HCT116 (cell line): ENCODE measurements around the gene NKIRAS2. TPM values are rescaled to one million over a fixed set of nuclear protein-coding genes. Genes with fewer than 3 reads are reported as not detected.

Experiments
- ATAC-seq: fragments of 200-7000 bp; cut with Tn5 transposase; 2 replicates; pipeline ENCODE4 v1.9.1; 2020; ENCODE audit warnings: mild to moderate bottlenecking, moderate library complexity
- BruUV-seq: library from RNA; stranded (reverse); fragments of 400-500 nt; replicated peaks from 2 replicates; lab custom pipeline; 2021; lab: Mats Ljungman, UMichigan
- CTCF ChIA-PET: fragments of 300-600 bp; sonication (Branson Sonifier 250); formaldehyde crosslinking; loops from one replicate; lab custom pipeline; 2021; ENCODE audit warnings: antibody characterized with exemption; lab: Charles Lee
- POLR2A ChIA-PET: fragments of 300-600, 350-600 bp; sonication (Branson Sonifier 250); formaldehyde crosslinking; loops from one replicate; lab custom pipeline; 2021; ENCODE audit warnings: antibody characterized with exemption; lab: Charles Lee
- RAD21 ChIA-PET, 2 experiments: fragments of 300-600 bp; sonication (Branson Sonifier 250); formaldehyde crosslinking; loops; one replicate each; lab custom pipeline; 2023; ENCODE audit warnings: low total read pairs in 2 of 2; ENCODE audit not compliant: uncharacterized antibody in 2 of 2, unreplicated experiment in 2 of 2, low non-redundant PET in 1 of 2; lab: Charles Lee
- DNase-seq: peaks from one replicate; pipeline ENCODE4 v3.0.0-alpha.2; 2010; ENCODE audit warnings: low read depth, low spot score
- H2AFZ ChIP-seq: fragments of 200-600 bp; shearing (Covaris generic), sonication (generic); 2 replicates; pipeline ENCODE4 v1.6.1; 2017; ENCODE audit warnings: low read depth, mixed run types, mixed read lengths, antibody characterized with exemption, low read length; ENCODE audit not compliant: poor library complexity, severe bottlenecking
- H3K27ac ChIP-seq: 2 replicates; pipeline ENCODE4 v1.5.1; 2012; ENCODE audit warnings: low read depth, low read length
- H3K27me3 ChIP-seq: fragments of 200-600 bp; sonication (generic); 2 replicates; pipeline ENCODE4 v1.6.1; 2016; ENCODE audit warnings: mixed run types, low read length, mixed read lengths; ENCODE audit not compliant: insufficient read depth
- H3K36me3 ChIP-seq, 2 experiments: fragments of 200-500 bp in 1 of 2; fragments of 200-600 bp in 1 of 2; sonication (Bioruptor generic) in 1 of 2; sonication (generic) in 1 of 2; 2 replicates each; pipeline versions ENCODE4 v1.5.1 to v1.6.1; 2014 to 2016; ENCODE audit warnings: low read length in 2 of 2, inconsistent platforms in 1 of 2, mixed read lengths in 1 of 2, mixed run types in 1 of 2; ENCODE audit not compliant: insufficient read depth in 2 of 2, control insufficient read depth in 1 of 2
- H3K4me1 ChIP-seq, 2 experiments: fragments of 200-600 bp in 1 of 2; sonication (generic) in 1 of 2; 2 replicates each; pipeline versions ENCODE4 v1.5.1 to v1.6.1; 2012 to 2017; ENCODE audit warnings: low read length in 2 of 2, inconsistent platforms in 1 of 2, mild to moderate bottlenecking in 1 of 2, mixed read lengths in 1 of 2, mixed run types in 1 of 2, moderate library complexity in 1 of 2; ENCODE audit not compliant: insufficient read depth in 2 of 2, control insufficient read depth in 1 of 2
- H3K4me2 ChIP-seq: fragments of 200-600 bp; sonication (generic); 2 replicates; pipeline ENCODE4 v1.6.1; 2017; ENCODE audit warnings: mixed run types, low read length, mixed read lengths
- H3K4me3 ChIP-seq, 2 experiments: fragments of 200-600 bp in 1 of 2; sonication (generic) in 1 of 2; replicated peaks in 1 of 2; 2 replicates each; pipeline ENCODE4 v1.5.1; 2011 to 2016; ENCODE audit warnings: low read length in 2 of 2, control low read depth in 1 of 2, low read depth in 1 of 2, mild to moderate bottlenecking in 1 of 2, mixed read lengths in 1 of 2, mixed run types in 1 of 2
- H3K79me2 ChIP-seq: fragments of 200-600 bp; sonication (generic); 2 replicates; pipeline ENCODE4 v1.6.1; 2017; ENCODE audit warnings: mild to moderate bottlenecking, mixed run types, low read length, moderate library complexity, mixed read lengths; ENCODE audit not compliant: insufficient read depth
- H3K9ac ChIP-seq: fragments of 200-600 bp; sonication (generic); 2 replicates; pipeline ENCODE4 v1.6.1; 2016; ENCODE audit warnings: low read length, mixed read lengths
- H3K9me2 ChIP-seq: fragments of 200-600 bp; sonication (generic), shearing (Covaris generic); 2 replicates; pipeline ENCODE4 v1.6.1; 2017; ENCODE audit warnings: mixed run types, mild to moderate bottlenecking, moderate library complexity; ENCODE audit not compliant: insufficient read depth
- H3K9me3 ChIP-seq, 2 experiments: fragments of 200-500 bp in 1 of 2; fragments of 200-600 bp in 1 of 2; sonication (Bioruptor generic) in 1 of 2; sonication (generic) in 1 of 2; 2 replicates each; pipeline ENCODE4 v1.6.1; 2014 to 2017; ENCODE audit warnings: low read length in 2 of 2, mixed read lengths in 2 of 2, inconsistent platforms in 1 of 2, low read depth in 1 of 2, mild to moderate bottlenecking in 1 of 2, mixed run types in 1 of 2, moderate library complexity in 1 of 2; ENCODE audit not compliant: control insufficient read depth in 1 of 2, insufficient read depth in 1 of 2
- H4K20me1 ChIP-seq: fragments of 200-600 bp; sonication (generic), shearing (Covaris generic); 2 replicates; pipeline ENCODE4 v1.6.1; 2017; ENCODE audit warnings: mixed run types, mild to moderate bottlenecking, moderate library complexity; ENCODE audit not compliant: insufficient read depth
- EZH2phosphoT487 ChIP-seq: fragments of 200-600 bp; IDR thresholded peaks from 2 replicates; pipeline ENCODE4 v1.6.1; 2018; ENCODE audit warnings: antibody characterized with exemption, borderline replicate concordance
- SRF ChIP-seq: IDR thresholded peaks from 2 replicates; pipeline ENCODE4 v1.6.1; 2012; ENCODE audit warnings: low read depth
- YY1 ChIP-seq: IDR thresholded peaks from 2 replicates; pipeline ENCODE4 v1.6.1; 2011; ENCODE audit warnings: low read length, low read depth, moderate library complexity, mild to moderate bottlenecking; ENCODE audit not compliant: insufficient replicate concordance; ENCODE audit errors: extremely low read depth
- intact Hi-C: fragments of 100-400 bp; cut with micrococcal nuclease; formaldehyde crosslinking; loops from 2 replicates; pipeline ENCODE4 v1.10.0; 2022
- total RNA-seq: library from RNA; stranded (reverse); gene quantifications from one replicate; pipeline ENCODE4 v1.2.1, GENCODE V29; 2021; ENCODE audit not compliant: unreplicated experiment
- TF ChIP-seq, protein P1 (sequence below): IDR thresholded peaks from 2 replicates; pipeline ENCODE4 v1.6.1; 2012

NKIRAS2 gene
- total RNA-seq, 1 experiment from 2014 or later, result 26.4 TPM

DNA sequence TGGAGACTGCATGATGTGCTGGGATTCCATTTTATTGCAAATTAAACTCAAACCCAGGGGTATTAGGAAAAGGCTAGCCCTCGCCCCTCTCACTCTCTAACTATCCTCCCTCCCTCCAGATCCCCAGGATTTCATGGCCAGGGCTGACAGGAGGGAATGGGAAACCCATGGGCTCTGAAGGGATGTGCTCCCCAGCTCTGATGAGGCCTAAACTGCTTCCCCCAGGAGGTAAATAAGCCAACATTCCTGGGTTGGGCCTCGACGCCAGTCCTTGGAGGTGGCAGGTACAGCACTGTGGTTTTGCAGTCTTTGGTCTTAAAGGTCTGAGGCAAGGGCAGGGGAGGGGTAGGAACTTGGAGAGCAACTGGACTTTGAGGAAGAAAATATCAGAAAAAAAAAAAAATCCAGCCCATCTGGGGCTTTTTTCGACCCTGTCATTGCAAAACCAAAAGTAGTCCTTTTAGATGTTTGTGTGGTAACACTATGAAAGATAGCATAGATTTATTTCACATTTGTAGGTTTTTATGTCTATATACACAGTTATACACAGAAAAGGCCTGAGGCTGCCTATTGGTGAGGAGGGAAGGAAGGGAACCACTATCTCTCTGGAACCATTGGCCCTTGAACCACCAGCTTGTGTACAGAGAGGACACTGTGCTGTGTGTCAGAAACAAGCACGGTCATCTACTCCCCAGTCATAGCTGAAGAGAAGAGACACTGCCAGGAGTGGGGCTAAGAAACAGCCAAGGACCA is 18.5 kb downstream of the NKIRAS2 start:
- no peak overlapping the region for H3K27ac ChIP-seq
- H3K36me3 ChIP-seq, result no peaks in the 10 kb centered on the region
- CTCF ChIA-PET, result interaction anchor here (1.8 kb wide), 1 partner anchor 10 kb away, joined by 4 read pairs; no protein-coding TSS in a partner anchor

DNA sequence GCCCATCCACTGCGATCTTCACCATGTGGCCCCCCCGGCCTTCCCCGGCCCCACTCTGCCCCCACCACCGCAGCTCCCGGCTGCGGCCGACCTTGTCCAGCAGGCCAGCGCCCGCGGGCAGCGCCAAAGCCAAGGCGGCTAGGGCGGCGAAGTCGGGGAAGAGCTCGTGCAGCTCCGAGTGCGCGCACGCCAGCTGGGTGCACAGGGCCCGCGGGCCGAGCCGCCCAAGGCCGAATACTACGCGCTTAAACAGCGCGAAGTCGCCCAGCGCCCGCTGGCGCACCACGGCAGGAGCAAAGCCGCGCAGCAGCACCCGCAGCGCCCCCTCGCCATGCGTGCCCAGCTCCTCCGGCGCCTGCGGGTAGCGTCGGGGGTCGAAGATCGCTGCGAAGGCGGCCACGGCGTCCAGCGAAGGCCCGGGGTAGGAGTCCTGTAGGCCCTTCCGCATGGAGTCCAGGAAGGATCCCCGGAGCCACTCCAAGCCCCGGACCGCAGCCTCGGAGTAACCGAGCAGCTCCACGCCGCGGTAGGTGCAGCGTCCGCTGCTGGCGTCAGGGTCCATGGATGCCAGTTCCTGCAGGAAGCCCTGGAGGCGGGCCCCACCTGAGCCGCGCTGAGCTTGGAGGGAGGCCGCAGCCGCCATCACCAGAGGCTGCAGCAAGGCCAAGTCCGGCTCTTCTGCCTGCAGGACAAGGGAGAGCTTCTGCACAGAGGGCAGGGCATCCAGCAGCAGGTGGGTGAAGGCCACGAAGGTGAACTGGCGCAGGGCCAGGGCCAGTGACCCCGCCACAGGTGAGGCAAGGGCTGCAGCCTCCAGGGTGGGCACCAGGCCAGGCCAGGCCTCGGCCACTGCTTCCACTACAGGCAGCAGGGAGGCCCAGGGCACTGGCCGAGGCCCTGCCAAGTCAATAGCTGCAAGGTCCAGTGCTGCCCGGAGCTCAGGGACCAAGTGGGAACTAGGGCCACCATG is 20.2 kb downstream of the NKIRAS2 start:
- Histone ChIP-seq H3K4me3 (no peak overlapping the region), H3K9ac (no peak overlapping the region), H3K4me1 (no peaks in the 10 kb centered on the region), H2AFZ (no peak overlapping the region), H3K27me3 (no peaks in the 10 kb centered on the region), H4K20me1 (no peaks in the 10 kb centered on the region), H3K9me3 (no peaks in the 10 kb centered on the region), H3K79me2 (no peaks in the 10 kb centered on the region), H3K27ac (no peak overlapping the region), H3K4me2 (no peak overlapping the region), H3K9me2 (no peaks in the 10 kb centered on the region), H3K36me3 (no peaks in the 10 kb centered on the region)
- RAD21 ChIA-PET, result no interaction called here
- ATAC-seq (no peak), DNase-seq (no peak)
- no TSS peak for BruUV-seq
- intact Hi-C loops, result no loop called here
- TF ChIP-seq SRF, result no peak
- POLR2A ChIA-PET, result interaction anchor here (1.0 to 1.2 kb wide), 3 partner anchors 9 to 20 kb away, joined by 3 read pairs; partner anchors contain the start of gene NKIRAS2
- CTCF ChIA-PET, result interaction anchor here (1.7 to 1.8 kb wide), 2 partner anchors 9 to 12 kb away, joined by 4 read pairs; no protein-coding TSS in a partner anchor

More for the DNA sequence above, 18.5 kb downstream of the NKIRAS2 start:
- no peak for ATAC-seq
- Histone ChIP-seq H3K4me2 (no peak overlapping the region), H4K20me1 (no peaks in the 10 kb centered on the region), H3K9me3 (no peaks in the 10 kb centered on the region), H3K9me2 (no peaks in the 10 kb centered on the region), H3K27me3 (no peaks in the 10 kb centered on the region), H2AFZ (no peak overlapping the region), H3K9ac (no peak overlapping the region)
- no peak for DNase-seq
- BruUV-seq, result no TSS peak
- intact Hi-C loops, result no loop called here
- TF ChIP-seq YY1 (no peak), EZH2phosphoT487 (no peak)
- TF ChIP-seq, protein P1, sequence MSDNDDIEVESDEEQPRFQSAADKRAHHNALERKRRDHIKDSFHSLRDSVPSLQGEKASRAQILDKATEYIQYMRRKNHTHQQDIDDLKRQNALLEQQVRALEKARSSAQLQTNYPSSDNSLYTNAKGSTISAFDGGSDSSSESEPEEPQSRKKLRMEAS, result no peak
- TF ChIP-seq, all 23 proteins: peak for 0
- Histone ChIP-seq H3K4me3 (no peak overlapping the region), H3K79me2 (no peaks in the 10 kb centered on the region), H3K4me1 (no peaks in the 10 kb centered on the region)
- ChIA-PET POLR2A (no interaction called here), RAD21 (no interaction called here)
